Activated T-cell treated with anti-CD3 and anti-CD28 coated beads, Interleukin-2, amount 50 U/mL, for 48 hours (primary cell): Measurements from ENCODE around the gene DNMT3L.
"Not testable (repeated sequence)": the region's sequence is repeated elsewhere in the genome, so short reads cannot be mapped to it uniquely, and the experiment has no call there.

Source experiments
- DNase-seq, 2 experiments: peaks; one replicate each; pipeline ENCODE4 v3.0.0-alpha.2; 2020

The DNMT3L gene

DNA sequence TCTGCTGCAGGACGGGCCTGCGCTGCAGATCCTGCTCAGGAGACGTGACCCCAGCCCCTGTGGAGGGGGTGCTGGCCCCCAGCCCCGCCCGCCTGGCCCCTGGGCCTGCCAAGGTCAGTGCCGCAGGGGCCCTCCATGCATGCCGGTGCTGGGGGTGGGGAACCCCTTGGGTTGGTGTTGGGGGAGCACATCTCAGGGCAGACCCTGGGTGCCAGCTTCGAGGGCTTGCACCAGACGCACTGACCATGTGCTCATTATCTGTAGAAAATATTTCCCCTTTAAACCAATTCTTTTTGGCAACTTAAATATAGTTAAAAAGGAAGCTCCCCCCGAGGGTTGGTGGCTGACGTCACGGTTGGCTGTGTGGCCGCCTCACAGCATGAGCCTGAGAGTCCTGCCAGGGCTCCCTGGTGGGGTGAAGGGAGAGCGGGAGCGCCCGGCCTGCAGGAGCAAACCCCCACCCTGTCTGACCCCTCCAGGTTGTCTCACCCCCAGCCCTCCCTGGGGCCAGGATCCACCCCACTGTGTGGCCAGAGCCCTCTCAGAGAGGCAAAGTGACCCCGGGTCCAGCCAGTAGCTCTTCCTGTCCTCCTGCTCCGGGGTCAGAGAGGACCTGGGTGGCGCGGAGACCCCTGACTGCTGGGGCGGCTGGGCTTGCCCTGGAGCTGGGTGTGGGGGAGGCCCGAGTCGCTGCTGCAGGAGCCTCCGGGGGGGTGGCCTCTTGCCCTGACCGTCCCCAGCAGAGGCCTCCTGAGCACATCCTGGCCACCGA is 32.9 kb upstream of the DNMT3L start:
- no peak for DNase-seq

- DNase-seq, result no peak
Observed at GRCh38 chr21:44293551-44294231, 32.0 kb upstream of the DNMT3L start.

GRCh38 chr21:44292812-44293195 is 31.1 kb upstream of the DNMT3L start:
- DNase-seq, result no peak

DNA sequence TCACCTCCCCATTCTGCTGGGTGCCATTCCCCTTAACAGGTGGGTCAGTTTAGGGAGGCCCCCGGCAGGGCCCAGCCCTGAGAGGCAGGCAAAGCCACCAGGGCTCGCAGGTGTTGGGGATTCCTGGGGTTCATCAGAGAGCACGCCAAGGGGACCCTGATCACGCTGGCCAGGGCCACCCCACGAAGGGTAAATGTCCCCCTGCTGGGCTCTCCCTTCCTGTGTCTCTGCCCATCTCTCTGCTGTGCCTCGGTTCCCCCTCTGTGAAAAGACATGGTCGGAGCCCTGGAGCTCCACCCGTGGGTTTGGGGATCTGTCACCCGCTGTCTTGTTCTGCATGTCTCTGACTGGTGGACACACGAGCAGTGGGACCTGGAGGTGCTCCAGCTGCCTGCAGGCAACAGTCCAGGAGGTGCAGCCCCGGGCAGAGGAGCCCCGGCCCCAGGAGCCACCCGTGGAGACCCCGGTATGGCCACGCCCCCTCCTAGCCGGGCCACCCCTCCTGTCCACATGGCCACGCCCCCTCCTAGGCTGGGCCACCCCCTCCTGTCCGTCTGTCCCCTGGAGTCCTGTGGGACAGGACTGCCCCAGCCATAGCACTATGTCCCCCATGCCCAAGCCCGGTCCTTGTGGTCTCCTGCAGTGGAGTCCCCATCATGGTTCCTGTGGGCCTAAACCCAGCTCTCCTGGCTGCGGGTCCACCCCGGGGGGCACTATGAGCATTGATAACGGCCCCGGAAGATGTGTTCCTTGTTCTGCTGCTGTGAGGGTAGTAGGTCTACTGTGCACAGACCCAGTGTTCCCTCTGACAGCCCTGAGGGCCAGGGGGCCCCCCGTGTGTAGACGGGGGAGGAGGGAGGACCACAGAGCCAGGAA is 30.5 kb upstream of the DNMT3L start:
- no peak for DNase-seq

GRCh38 chr21:44291078-44291935 is 29.6 kb upstream of the DNMT3L start:
- DNase-seq, result no peak

- DNase-seq, result no peak
Observed at GRCh38 chr21:44290327-44291077, 28.8 kb upstream of the DNMT3L start.

DNA sequence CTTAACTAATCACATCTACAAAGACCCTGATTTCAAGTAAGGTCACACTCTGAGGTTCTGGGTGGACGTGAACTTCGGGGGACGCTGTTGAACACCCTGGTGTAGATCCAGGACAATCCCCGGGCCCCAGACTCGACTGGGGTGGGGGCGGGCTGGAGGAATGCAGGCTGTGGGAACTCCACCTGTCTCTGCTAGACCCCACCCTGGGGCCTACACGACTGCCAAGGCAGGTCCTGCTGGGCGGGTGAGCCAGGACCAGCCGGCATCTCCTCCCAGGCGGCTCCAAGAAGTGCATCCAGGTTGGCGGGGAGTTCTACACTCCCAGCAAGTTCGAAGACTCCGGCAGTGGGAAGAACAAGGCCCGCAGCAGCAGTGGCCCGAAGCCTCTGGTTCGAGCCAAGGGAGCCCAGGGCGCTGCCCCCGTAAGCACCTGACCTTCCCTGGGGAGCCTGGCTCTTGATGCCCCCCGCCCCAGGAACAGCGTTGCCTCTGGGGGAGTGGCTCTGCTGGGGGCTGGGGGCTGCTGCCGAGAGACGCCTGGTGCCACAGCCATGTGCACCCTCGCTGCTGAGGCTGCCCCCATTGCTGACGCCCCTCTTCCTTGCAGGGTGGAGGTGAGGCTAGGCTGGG is 27.8 kb upstream of the DNMT3L start:
- no peak for DNase-seq

GRCh38 chr21:44288251-44289110 is 26.8 kb upstream of the DNMT3L start:
- no peak for DNase-seq

GRCh38 chr21:44286716-44287632 is 25.3 kb upstream of the DNMT3L start:
- DNase-seq, result no peak

DNA sequence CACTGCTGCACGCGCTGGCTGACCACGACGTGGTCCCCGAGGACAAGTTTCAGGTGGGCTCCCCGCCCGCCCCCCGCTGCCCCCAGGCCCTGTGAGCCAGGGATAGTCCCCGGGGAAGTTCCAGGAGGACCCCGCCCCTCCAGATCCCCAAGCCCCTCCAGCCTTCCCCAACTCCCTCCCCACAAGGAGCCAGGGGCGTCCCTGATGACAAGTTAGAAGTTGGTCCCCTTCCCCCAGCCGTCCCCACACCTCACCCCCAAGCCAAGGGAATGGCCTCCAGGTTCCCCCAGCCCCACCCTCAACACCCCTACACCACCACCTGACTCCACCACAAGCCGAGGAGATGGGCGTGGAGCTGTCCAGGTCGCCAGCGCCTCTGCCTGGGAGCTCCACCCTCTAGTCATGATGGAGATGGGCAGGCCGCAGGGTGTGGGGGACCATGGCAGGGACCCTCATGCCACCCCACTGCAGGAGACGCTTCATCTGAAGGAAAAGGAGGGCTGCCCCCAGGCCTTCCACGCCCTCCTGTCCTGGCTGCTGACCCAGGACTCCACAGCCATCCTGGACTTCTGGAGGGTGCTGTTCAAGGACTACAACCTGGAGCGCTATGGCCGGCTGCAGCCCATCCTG is 24.5 kb upstream of the DNMT3L start:
- DNase-seq, result no peak

DNA sequence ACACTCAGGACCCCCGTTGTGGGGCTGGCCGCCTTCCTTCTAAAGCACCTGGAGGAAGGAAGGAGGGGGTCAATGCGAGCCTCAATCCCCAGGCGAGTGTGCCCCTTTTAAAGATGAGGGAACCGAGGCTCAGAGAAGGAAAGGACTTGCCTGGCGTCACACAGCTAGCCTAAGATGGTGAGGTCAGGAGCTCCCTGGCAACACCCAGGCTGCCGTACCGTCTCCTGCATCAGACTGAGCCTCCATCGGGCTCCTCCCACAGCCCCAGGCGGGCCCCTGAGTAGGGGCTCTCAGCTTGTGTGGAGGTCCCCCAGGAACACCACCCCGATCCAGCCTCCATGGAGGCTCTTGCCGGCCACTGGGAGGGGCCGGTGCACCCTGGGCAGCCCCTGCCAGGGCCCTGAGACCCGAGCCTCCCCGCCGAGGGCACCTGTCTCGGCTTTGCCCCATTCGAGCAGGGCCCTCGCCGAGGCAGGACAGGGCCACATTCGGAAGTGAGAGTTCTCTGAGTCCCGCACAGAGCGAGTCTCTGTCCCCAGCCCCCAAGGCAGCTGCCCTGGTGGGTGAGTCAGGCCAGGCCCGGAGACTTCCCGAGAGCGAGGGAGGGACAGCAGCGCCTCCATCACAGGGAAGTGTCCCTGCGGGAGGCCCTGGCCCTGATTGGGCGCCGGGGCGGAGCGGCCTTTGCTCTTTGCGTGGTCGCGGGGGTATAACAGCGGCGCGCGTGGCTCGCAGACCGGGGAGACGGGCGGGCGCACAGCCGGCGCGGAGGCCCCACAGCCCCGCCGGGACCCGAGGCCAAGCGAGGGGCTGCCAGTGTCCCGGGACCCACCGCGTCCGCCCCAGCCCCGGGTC is 23.7 kb upstream of the DNMT3L start, which contains the start of gene AIRE:
TSS of gene AIRE (plus strand) at position 739 of the 855 bp plus-strand sequence. CDS start 131 bp downstream, outside the sequence.
- no peak for DNase-seq

- DNase-seq, result no peak
Observed at GRCh38 chr21:44283948-44284347, 22.3 kb upstream of the DNMT3L start.

GRCh38 chr21:44283211-44283785 is 21.6 kb upstream of the DNMT3L start:
- DNase-seq, result not testable (repeated sequence)

DNA sequence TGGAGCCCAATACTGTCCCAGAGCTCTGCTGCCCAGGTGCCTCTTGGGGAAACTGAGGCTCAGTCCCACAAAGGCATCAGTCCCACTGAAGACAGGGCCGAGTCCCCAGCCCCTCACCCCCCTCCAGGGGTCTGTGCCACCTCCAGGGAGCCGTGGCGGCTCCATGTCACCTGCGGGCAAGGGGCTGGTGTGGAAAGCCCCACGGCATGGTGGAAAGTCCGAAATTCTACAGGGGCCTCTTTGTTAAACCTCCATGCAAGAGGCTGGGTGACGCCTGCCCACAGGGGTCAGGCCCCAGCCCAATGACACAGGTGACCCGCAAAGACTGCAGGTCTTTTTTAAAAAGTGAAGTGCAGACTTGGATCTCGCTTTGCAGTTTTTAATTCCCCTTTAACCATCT is 20.7 kb upstream of the DNMT3L start:
- DNase-seq, result no peak

DNA sequence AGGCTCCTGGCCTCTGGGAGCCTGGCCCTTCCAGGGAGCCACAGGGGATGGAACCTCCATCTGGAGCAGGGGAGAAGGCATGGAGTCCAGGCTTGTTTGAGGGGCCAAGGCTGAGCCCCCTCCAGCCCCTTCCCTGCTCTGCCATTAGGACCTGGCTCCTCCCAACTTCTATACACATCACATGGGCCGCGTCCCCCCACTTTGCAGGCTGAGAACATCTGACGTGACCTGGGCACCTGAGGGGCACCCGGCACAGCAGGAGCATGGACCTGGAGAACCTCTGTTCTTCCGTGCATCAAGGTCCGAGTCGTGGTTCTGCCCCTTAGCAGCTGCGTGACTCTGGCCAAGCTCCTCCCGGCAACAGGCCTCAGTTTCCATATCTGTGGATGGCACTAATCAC is 20.1 kb upstream of the DNMT3L start:
- no peak for DNase-seq

DNA sequence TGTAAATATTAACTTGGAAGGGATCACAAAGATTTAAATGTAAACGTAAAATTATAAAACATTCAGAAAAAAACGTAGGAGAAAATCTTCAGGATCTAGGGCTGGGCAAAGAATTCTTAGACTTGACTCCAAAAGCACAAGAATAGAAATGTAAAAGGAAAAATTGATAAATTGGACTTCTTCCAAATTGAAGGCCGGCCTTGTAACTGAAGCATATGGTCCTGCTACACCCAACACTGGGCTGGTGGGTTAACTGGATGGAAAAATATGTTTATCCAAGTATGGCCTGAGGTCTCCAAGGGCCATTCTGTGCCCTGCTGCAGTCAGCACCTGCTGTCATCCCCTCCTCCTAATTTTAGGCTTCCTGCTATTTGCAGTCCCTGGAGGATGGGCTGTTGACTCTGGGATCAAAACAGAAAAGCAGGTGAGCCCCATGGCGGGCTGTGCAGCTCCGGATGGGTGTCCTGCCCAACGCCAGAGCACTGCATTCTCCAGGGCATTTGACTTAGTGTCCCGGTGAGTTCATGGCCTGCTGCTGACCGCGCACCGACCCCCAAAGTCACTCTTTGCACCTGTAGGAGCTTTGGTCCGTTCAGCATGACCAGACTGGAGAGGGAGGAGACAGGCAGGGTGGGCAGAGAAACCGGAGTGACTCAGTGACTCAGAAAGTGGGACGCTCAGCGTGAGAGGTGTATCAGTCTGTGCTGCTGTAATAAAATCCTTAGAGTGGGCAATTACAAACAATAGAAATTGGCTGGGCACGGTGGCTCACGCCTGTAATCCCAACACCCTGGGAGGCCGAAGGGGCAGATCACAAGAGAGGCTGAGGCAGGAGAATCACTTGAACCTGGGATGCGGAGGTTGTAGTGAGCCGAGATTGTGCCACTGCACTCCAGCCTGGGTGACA is 17.9 kb upstream of the DNMT3L start:
- no peak for DNase-seq
